Lung microvascular endothelial cell (primary cell): ENCODE results near the gene C19orf33. TPM values are rescaled to one million over a fixed set of nuclear protein-coding genes. Genes with fewer than 3 reads are reported as not detected.
A peak's percentile ranks its signal among the peaks of the same experiment; 100 is the strongest.

Source experiments
- DNase-seq, 2 donors: peaks; one replicate each; pipeline versions ENCODE4 v3.0.0 to v3.0.0-alpha.2; 2010; ENCODE audit warnings: low read depth in 2 of 2
- total RNA-seq: library from RNA; depleted of rRNA; stranded (reverse); fragments of >200 nt; gene quantifications from 2 replicates; pipeline ENCODE4 v1.2.1, GENCODE V29; 2014

Gene C19orf33
- total RNA-seq, 1 donor from 2014 or later: 0.40 TPM

DNA sequence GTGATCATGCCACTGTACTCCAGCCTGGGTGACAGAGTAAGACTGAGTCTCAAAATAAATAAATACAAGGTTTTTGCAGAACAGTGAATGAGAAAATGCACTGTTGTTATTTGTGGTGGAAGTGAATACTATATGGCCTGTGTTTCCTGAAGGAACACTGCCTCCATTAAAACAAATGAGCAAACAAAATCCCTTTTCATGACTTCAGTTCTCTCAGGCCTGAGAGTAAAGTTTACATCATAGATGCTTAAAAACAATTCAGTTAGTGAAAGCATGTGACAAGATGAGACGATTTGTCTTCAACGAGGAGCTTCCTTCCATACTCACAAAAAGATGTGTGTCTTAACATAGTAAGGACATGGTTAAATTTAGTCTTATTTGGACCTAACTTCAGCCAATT lies 25.3 kb upstream of the C19orf33 start:
- no peak for DNase-seq

DNA sequence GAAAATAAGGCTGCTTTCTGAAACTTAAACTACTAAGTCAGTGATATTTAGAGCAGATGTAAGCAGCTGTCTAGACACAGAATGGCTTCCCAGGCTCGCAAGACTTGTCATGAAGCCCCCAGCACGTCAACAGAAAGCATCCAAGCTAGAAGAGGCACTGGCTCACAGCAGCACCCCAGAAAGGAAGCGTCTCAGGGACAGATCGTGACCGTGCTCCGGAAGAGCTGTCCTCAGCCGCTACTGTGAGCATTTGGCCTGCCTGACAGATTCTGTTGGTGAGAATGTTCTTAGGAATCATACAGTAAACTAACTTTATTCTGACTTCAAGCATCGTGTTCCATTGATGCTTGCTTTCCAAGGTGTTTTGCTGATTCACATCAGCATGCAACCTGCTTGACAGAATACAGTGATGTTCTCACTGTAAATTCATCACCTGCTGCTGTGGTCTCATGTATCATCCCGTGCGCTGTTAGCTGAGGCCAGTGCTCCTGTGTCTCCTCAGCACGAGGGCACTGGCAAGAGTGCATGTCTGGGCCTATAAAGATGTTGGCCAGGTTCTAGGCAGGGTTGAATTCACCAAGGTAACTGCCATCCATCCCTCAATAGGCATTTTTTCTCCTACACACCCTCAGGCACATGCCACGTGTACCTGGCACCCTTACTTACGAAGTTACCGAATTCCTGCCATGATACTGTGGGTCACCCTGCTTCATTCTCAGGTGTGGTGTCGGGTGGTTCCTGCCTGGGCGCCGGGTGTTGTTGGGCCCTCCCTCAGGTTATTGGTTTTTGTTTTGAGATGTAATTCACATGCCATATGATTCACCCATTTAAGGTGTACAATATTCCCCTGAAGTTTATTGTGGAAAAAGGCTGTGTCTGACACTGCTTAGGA lies 23.8 kb upstream of the C19orf33 start:
- DNase-seq: no peak

DNA sequence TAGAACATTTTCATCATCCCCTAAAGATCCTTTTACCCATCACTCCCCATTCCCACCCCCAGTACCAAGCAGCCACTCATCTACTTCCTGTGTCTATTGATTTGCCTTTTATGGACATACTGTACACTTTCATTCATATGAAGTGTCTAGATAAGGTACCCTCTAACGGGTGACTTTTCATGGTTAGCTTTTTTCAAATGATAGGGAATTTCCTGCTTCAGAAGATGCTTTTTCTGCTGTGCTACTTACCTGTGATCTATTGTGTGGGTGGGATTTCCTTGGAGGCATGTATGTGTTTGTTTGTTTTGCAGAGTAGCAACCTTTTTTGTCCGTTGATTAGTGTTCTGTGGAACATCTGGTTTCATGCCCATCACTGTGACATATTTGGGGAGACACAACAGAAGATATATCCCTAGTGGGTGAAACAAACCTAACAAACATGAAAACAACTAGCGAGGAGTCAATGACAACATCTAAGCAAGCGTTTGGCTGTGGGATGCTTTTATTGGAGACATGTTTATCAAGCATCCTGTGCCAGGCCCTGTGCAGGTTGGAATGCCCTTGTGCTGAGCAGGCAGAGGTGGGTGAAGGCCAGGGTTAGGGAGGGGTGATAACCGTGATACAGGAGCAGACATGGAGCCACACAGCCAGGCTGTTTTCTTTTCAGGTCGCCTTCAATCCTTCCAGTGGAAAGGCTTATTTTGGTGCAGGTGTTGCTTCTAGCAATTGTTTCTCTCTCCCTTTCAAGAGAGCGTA lies 22.1 kb upstream of the C19orf33 start:
- DNase-seq: no peak

DNA sequence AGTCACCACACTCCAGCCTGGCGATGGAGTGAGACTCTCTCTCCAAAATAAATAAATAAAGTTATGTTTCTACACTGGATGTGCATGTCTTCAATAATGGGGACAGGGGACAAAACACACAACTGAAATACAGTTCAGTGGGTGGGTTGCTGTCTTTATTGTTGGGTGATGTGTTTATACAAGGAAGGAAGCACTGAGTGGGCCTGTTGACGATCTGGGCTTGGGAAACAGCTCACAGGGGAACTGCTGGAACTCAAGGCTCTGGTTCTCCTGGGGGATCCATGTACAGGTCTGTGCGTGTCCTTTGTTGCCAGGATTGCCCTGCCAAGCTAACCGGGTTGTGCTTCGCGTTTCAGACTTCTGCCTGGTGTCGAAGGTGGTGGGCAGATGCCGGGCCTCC lies 20.8 kb upstream of the C19orf33 start:
- no peak for DNase-seq

DNA sequence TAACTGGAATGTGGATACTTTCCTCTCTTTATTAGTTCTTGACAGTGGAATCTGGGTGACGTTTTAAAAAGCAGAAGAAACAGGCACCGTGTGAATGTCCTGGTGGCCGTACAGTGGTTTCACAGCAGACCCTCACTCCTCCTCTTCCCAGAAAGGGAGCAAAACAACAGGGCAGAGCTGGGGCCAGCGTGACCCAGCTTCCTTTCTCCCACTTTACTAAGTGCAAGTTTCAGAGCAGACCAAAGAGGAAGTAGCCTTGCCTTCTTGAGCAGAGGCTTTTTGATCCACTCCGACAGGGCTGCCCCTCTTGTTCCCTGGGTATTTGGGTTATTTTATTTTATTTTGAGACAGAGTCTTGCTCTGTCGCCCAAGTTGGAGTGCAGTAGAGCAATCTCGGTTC lies 19.6 kb upstream of the C19orf33 start:
- DNase-seq: no peak

DNA sequence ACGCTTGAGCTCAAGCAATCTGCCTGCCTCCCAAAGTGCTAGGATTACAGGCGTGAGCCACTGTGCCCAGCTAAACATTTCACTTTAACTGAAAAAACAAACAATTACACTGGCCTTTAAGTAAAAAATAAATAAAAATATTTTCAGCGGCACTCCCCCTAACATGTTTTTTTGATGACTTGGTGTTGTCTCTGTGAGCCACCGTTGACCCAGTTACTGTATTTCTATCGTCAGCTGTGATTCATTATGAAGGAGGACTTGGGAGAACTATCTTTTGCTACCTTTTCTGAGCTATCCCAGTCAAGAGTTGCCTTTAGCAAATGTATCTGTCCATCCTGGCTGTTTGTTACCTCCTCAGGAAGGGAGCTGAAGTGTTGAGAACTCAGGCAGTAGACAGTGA lies 18.5 kb upstream of the C19orf33 start:
- DNase-seq: no peak

DNA sequence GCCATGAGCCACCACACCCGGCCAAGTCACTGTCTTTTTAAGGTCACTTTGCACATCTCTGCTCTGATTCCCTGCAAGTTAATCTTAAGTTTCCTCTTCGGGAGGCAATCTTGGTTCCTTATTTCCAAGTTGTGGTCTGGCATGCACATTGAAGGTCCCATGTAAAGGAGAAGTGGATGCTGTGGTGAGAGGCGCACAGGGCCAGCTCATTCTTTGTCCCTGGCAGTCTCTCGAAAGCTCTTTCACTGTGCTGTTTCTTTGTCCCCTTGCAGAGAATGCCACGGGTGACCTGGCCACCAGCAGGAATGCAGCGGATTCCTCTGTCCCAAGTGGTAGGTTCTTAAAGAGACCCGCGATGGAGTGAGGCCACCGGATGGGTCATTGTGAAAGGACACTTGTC lies 16.4 kb upstream of the C19orf33 start:
- no peak for DNase-seq

DNA sequence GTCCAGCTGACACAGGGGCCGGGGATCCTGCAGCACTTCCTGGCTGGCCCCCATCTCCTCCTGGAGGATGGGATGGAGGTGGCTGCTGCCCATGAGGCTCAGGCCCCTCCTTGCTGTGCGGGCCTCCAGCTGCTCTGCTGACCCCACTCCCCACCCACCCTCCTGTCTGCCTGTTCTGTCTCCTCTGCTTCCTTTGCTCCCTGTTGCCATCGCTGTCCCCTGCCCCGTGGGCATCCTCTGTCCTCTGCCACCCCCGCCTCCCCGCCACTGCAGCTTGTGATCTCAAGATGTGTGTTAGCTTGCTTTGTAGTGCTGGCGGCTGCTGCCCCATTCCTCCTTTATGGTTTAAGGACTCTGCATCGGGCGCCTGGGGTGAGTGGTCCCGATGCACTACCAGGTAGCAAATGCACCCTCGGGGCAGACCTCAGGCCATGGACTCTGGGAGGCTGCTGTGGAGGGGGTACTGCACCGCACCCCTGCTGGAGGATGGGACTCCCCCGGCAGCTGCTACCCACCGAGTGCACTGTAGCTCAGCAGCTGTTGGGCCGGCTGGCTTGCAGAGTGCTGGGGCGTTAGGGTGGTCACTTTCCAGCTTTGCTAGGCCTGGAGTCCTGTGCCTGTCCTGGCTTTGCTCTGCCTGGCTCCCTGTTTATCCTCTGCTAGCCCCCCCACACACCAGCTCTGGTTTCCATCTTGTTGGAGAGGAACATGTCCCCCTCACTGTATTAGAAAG lies 15.8 kb upstream of the C19orf33 start:
- DNase-seq: no peak

DNA sequence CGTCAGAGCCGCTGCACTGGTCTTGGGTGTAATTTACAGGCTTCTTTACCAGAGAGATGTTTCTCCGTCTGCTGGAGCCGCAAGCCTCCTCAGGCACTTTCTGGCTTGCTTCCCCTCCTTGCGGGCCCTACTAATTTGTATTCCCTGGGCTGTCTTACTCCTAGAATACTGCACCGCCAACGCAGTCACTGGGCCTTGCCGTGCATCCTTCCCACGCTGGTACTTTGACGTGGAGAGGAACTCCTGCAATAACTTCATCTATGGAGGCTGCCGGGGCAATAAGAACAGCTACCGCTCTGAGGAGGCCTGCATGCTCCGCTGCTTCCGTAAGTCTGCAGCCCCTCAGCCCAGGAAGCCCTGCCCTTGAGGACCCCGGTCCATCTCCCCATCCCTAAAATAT lies 14.1 kb upstream of the C19orf33 start:
- DNase-seq: no peak

DNA sequence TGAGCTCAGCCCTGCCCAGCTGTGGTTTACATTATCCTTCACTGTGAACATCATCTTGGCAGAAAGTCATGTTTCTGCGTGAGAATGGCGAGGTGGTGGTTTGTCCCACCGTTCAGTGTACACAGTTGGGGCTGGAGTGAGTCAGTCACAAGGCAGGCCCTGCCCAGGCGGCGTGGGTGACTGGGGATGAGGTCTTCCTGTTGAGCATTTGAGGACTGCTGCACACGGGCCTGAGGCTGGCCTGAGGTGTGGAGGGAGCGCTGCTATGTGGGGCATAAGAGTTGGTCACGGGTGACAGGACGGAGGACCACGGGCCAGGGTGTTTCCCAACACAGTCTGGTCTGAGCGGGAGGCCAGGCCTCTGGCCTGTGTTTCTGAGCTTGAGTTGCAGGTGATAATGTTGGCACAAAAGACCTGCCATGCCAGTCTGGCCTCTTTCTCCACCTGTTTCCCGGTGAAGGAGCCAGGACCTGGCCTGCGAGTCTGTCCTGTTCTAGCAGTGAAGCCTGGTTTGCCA lies 13.4 kb upstream of the C19orf33 start:
- DNase-seq: peak in 1 of 2 donors; percentile 74

DNA sequence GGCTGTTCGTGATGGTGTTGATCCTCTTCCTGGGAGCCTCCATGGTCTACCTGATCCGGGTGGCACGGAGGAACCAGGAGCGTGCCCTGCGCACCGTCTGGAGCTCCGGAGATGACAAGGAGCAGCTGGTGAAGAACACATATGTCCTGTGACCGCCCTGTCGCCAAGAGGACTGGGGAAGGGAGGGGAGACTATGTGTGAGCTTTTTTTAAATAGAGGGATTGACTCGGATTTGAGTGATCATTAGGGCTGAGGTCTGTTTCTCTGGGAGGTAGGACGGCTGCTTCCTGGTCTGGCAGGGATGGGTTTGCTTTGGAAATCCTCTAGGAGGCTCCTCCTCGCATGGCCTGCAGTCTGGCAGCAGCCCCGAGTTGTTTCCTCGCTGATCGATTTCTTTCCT lies 12.2 kb upstream of the C19orf33 start:
- DNase-seq: no peak

DNA sequence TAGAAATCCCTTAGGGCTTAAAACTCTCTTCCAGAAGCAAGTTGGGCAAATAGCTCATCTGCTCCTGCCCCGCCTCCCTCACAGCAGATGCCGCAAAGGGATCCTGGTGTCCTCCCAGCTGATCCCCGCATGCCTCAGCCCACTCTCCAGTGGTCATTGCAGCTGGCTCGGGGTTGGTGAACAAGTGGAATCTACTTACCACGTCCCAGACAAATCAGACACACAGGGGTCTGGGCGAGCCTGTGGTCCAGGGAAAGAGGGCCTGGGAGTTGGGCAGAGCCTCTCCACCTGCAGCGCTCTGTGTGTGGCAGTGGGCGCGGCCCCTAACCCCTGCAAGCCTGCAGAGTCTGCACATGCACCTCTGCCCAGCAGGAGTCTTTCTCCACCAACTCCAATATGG lies 10.8 kb upstream of the C19orf33 start:
- DNase-seq: no peak

DNA sequence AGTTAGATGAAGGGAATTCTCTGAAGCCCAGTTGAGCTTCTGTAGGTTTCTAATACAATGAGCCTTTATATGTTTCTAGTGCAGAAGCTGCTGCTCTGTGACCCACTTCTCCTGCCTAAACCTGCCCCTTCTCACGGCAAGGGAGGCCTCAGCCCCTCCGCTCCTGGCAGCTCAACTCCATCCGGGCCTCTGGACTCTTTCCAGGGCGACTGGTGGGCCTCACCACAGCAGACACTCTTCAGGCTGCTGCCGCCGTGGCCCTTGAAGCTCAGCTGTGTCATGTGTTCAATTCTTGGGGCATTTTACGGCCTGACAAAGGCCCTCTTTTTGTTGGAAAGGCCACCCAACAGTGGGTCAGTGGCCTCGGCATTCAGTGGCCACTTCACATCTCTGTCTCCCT lies 10.0 kb upstream of the C19orf33 start:
- DNase-seq: no peak

DNA sequence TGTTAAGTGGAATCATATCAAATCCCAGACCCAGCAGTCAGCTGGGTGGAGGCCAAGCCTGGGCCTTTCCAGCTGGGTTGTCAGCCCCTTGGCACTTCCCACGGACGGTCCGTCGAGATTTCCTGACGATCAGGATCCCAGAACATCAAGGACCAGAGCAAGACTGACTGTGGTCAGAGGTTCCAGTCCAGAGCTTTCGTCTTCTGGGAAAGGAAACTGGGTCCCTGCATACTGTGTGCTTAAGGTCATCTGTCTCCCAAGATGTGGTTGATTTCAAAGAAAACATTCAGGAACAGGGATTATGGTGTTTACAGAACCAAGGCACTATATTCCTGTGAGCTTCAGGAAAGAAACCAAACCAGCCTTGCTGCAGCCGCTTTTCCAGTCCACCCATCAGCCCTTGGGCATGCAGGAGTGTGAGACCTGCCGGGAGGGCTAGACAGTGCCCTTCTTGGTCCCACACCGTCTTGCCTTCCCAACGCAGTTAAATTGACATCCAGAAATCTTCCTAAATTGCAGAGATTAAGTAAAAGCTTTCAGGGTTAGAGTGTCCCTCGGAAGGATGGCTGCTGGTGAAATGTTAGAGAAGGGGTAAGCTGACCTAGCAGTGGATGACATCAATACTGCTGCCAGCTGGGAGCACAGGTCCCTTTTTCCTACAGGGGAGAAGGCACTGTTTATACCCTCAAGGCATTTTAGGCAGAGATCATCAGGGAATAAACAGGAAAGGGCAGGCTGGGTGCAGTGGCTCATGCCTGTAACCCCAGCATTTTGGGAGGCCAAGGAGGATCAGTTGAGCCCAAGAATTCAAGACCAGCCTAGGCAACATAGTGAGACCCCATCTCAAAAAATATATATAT lies 5.0 kb upstream of the C19orf33 start:
- DNase-seq: peak in 1 of 2 donors; percentile 66

DNA sequence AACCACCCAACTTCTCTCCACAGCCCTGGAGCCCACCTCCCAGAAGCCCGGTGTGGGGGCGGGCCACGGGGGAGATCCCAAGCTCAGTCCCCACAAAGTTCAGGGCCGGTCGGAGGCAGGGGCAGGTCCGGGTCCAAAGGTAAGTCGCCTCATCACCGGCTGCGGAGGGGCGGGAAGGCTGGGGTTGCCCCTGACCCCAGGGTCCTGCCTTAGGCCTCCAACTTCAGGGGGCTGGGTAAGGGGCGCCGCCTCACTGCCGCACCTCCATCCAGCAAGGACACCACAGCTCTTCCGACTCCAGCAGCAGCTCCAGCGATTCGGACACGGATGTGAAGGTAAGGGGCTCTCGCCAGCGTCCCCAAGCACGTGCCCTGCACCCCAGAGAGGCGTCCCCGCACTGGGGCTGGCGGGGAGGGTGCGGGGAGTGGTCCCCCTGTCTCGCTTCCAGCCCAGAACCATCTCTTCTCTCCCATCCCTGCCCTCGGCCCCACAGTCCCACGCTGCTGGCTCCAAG lies 358 bp downstream of the C19orf33 start:
- DNase-seq: no peak

DNA sequence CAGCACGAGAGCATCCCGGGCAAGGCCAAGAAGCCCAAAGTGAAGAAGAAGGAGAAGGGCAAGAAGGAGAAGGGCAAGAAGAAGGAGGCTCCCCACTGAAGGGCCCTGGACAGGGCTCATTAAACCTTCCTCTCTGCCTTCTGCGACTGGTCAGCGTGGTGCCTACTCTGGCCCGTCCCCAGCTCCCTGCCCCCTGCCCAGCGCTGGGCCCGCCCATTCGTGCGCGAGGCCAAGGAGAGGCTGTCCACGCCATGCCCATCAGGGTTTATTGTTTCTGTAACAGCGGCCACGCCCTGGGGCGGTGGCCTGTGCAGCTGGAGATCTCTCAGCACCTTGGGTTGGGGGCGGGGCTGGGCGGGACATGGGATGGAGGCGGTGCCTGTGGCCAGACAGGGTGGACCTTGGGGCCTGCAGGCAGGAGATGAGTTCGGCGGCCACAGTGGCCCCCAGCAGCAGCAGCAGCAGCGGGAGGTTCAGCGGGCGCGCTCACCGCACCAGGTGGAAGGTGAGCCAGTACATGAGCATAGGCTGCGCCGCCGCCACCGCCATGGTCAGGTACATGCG lies 897 bp downstream of the C19orf33 start:
- peak; percentile 70 to 85 for DNase-seq

DNA sequence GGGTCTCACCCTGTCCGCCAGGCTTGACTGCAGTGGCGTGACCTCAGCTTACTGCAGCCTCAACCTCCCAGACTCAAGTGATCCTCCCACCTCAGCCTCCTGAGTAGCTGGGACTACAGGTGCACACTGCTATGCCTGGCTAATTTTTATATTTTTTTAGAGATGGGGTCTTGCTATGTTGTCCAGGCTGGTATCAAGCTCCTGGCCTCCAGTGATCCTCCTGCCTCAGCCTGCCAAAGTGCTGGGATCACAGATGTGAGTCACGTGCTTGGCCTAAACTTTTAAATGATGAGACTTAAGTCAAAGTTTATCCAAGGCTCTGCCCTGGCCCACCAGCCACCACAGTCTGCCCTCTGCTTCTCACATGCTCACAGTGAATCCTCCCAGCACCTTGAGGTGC lies 2.2 kb downstream of the C19orf33 start:
- DNase-seq: no peak

DNA sequence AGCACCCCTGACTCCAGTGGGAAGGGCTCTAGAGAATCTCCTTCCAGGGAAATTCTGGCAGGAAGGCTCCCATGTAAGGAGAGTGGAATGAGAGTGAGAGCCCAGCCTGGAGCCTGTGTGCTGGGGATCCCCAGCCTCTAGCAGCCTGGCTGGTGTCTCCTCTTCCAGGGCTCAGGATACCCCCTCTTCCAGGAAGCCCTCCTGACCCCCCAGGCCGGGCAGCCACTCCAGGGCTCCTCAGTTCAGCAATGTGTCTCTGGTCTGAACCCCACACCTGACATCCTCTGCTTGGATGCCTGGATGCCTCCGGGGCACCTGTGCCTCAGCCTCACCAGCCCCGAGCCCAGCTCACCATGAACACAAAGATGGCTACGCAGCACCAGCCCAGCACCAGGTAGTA lies 3.0 kb downstream of the C19orf33 start:
- no peak for DNase-seq

DNA sequence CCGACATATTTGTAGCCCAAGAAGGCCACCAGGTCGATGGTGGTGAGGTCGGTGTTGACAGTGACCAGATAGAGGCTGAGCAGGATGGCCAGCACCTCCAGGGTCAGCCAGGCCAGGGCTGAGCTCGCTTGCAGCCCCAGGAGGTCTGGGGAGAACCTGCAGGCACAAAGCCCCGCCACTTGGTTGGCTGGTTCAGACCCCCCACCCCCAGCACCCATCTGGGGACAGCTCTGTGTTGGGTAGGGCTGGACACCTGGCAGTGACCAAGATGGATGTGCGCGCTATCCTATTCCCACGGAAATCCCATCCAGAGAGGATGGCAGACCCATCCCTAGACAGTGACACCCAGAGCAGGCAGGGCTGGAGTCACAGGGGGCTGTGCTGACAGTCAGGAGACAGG lies 3.5 kb downstream of the C19orf33 start:
- DNase-seq: no peak

DNA sequence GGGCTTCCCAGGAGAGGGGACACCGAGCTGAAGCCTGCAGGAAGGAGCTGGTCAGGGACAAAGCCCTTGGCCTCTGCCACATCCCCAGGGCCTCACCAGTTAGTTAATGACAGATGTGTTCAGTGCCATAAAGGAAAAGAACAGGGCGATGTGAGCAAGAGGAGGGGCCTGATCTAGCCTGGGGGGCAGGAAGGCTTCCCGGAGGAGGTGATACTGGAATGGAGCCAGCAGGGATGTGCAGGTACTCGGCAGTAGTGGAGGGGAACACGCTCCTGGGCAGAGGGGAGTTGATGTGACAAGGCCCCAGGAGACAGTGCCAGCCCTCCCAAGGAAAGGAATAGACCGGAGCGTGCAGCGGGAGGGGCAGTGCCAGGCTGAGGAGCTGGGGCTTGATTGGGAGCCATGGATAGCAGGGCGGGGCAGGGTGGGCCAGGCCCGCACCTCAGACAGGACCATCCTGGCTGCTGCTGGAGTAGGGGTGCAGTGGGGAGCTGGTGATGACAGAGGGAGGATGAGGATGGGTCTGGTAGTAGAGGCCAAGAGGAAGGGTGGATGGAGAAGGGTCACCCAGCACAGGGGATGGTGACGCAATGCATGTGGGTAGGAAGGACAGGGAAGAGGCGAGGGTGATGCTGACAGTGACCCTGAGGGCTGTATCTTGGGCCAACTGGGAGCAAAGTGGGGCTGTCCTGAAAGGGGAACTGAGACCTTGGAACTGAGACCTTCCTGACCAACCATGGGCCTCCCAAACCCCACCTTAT lies 4.1 kb downstream of the C19orf33 start:
- DNase-seq: no peak
